Measurements from ENCODE around the gene FOXO6.

FOXO6 gene

DNA sequence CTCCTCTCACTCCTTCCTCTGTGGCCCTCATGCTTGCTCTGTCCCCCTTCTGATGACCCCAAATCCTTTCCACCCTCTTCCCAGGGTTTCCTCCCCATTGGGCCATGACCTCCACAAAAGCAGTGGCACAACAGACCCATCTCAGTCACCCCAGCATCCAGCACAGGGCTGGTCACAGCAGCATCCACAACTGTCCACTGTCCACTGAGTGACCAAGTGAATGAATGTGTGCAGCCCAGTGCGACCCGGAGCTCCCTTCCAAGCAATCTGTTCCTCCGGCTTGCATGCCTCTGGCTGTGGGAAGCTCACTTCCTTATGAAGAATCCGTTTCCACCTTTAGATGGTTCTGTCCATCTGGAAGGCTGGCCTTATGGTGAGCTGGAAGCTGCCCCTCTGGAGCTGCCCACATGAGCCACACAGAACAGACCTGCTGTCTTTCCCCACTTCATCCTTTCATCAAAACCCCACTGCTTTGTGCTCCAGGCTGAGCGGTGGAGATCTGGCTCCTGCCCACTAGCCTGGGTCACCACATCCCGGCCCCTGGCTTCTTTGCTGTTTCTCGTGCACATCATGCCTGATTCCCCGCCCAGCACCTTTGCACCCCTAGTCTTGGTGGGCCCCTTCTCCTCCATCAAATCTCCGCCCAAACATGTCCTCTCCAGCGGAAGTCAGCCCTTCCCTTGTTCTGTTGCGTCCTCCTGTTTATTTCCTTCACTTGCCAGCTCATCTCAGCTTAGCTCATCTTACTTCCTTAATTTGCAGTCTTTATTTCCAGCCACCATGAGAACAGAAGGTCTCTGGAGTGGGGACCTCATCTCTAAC is 66.9 kb downstream of the FOXO6 start:
- no peak overlapping the region for H3K4me3 ChIP-seq (ENCODE audit: low read depth, low read length)
- no peak for TF ChIP-seq POLR2A (IDR thresholded peaks at IDR 0.05; ENCODE audit: extremely low read depth, insufficient read length)
- TF ChIP-seq, protein P1, sequence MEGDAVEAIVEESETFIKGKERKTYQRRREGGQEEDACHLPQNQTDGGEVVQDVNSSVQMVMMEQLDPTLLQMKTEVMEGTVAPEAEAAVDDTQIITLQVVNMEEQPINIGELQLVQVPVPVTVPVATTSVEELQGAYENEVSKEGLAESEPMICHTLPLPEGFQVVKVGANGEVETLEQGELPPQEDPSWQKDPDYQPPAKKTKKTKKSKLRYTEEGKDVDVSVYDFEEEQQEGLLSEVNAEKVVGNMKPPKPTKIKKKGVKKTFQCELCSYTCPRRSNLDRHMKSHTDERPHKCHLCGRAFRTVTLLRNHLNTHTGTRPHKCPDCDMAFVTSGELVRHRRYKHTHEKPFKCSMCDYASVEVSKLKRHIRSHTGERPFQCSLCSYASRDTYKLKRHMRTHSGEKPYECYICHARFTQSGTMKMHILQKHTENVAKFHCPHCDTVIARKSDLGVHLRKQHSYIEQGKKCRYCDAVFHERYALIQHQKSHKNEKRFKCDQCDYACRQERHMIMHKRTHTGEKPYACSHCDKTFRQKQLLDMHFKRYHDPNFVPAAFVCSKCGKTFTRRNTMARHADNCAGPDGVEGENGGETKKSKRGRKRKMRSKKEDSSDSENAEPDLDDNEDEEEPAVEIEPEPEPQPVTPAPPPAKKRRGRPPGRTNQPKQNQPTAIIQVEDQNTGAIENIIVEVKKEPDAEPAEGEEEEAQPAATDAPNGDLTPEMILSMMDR (IDR thresholded peaks at IDR 0.05; ENCODE audit: low read depth, low read length): no peak
- no peak for TF ChIP-seq MYC (IDR thresholded peaks at IDR 0.05; ENCODE audit: low read depth, low read length)
- TF ChIP-seq, protein P2, sequence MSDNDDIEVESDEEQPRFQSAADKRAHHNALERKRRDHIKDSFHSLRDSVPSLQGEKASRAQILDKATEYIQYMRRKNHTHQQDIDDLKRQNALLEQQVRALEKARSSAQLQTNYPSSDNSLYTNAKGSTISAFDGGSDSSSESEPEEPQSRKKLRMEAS (IDR thresholded peaks at IDR 0.05; ENCODE audit: low read depth, low read length): no peak
- DNase-seq (ENCODE audit: low read depth): peak; percentile 34

DNA sequence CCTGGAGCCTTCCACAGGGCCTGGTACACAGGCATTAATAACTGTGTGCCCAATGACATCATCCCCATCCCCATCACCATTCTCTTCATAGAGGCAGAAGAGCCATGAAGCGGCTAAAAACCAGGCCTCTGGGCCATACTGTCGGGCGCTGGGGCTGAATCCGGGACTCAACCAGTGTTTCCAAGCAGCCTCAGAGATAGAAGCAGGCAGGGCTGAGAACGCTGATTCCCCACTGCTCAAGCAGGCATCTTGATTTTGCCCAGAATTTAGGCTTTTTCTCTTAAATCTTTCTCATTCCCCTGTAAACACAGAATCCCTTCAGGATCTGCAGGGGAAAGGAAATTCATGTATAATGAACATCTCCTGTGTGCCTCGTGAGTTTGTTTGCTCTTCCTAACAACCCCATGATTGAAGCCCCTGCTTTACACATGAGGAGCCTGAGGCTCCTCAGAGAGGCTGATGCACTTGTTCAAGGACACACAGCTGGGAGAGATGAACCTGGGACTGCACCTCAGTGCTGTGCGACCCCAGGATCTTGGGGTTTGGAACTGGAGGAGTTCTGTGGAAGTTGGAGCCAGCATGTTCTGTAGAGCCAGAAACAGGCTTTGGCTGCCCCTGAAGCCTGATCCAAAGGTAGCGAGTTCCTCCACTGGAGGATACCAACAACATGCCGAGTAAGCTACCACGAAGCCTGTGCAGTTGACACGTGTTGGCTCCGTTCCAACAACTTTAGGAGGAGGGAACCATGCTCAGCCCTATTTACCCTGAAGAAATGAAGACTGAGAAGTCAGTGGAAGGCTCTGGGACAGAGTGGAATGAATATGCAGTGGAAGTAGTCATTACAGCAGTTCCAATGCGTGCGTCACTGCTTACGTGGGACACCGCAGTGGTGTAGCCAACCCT is 67.8 kb downstream of the FOXO6 start:
- no peak overlapping the region for H3K4me3 ChIP-seq (ENCODE audit: low read depth, low read length)
- TF ChIP-seq, protein P1 (IDR thresholded peaks at IDR 0.05; ENCODE audit: low read depth, low read length): no peak
- TF ChIP-seq POLR2A (IDR thresholded peaks at IDR 0.05; ENCODE audit: extremely low read depth, insufficient read length) (no peak), MYC (IDR thresholded peaks at IDR 0.05; ENCODE audit: low read depth, low read length) (no peak)
- TF ChIP-seq, protein P2 (IDR thresholded peaks at IDR 0.05; ENCODE audit: low read depth, low read length): no peak
- no peak for DNase-seq (ENCODE audit: low read depth)

DNA sequence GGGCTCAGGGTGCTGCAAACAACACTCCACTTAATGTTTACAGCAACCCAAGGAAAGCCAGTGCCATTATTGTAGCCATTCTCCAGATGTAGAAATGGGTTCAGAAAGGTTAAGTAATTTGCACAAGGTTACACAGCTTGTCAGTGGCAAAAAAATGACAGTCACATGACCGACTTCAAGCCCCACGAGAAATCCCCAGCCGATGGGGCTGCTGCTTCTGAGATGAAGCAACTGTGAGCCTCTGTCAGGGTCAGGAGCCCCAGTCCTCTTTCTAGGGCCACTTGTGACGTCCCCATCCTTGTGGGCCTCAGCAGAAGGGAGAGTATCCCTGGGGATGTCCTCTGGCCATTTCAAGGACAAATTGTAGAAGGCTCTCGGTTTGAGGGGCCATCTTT is 68.4 kb downstream of the FOXO6 start:
- TF ChIP-seq POLR2A (IDR thresholded peaks at IDR 0.05; ENCODE audit: extremely low read depth, insufficient read length): no peak
- TF ChIP-seq MYC (IDR thresholded peaks at IDR 0.05; ENCODE audit: low read depth, low read length): no peak
- TF ChIP-seq, protein P2 (IDR thresholded peaks at IDR 0.05; ENCODE audit: low read depth, low read length): no peak
- TF ChIP-seq, protein P1 (IDR thresholded peaks at IDR 0.05; ENCODE audit: low read depth, low read length): no peak
- no peak overlapping the region for H3K4me3 ChIP-seq (ENCODE audit: low read depth, low read length)
- DNase-seq (ENCODE audit: low read depth): no peak

DNA sequence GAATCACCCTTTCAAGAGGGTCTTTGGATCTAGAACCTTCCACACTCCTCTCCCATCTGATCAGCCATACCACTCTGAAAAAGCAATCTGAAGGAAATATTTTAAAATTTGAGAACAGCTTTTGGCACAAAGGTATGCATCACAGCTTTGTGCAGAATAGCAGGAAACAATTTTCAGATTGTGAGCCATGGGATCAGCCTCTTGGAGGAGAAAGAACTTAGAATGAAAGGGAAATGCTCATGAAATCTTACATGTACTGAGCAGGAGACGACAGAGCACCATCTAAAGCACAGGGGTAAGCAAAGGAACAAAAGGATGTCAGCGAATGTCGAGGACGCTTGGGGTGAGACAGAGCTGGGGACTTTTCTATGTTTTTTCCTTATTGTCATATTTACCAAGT is 68.8 kb downstream of the FOXO6 start:
- no peak for TF ChIP-seq MYC (IDR thresholded peaks at IDR 0.05; ENCODE audit: low read depth, low read length)
- no peak for DNase-seq (ENCODE audit: low read depth)
- H3K4me3 ChIP-seq (ENCODE audit: low read depth, low read length): no peak overlapping the region

DNA sequence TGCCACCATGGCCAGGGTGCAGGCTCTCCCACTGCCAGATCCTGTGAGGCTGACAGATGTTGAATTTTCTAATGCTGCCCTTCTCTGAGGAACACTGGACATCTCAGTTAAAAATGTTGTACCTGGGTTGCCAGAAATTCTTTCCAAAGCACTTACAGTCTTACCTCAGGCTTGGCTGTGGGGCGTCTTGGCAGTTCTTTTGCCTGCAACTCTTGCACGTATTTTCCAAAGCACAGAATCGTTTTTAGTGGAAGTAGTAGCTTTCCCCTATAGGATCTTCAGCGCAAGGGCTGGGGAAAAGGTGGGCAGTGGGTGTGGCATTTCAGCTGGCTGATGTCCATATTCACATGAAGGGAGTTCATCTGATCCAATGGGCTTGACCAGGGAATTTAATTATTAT is 69.3 kb downstream of the FOXO6 start:
- TF ChIP-seq MYC (IDR thresholded peaks at IDR 0.05; ENCODE audit: low read depth, low read length) (no peak), POLR2A (IDR thresholded peaks at IDR 0.05; ENCODE audit: extremely low read depth, insufficient read length) (no peak)
- TF ChIP-seq, protein P2 (IDR thresholded peaks at IDR 0.05; ENCODE audit: low read depth, low read length): no peak
- TF ChIP-seq, protein P1 (IDR thresholded peaks at IDR 0.05; ENCODE audit: low read depth, low read length): no peak
- no peak for DNase-seq (ENCODE audit: low read depth)

More for the DNA sequence above, 69.3 kb downstream of the FOXO6 start:
- no peak overlapping the region for H3K4me3 ChIP-seq (ENCODE audit: low read depth, low read length)

Data from NB4 (cell line).